Activated CD4-positive, CD25-positive, alpha-beta regulatory T cell treated with anti-CD3 and anti-CD28 coated beads, Interleukin-2, amount 50 U/mL, for 16 hours (primary cell): ENCODE results near the gene DNAI4.
"Not testable (repeated sequence)": the region's sequence is repeated elsewhere in the genome, so short reads cannot be mapped to it uniquely, and the experiment has no call there.

Experiments used
- DNase-seq: peaks from one replicate; pipeline ENCODE4 v3.0.0-alpha.2; 2020; ENCODE audit warnings: low read depth, low spot score

The DNAI4 gene

GRCh38 chr1:66924756-66925557, at the start of gene DNAI4, which contains the start of gene MIER1:
Gene DNAI4 (minus strand): TSS chr1:66924856. CDS start chr1:66924831, 25 bp downstream.
Gene MIER1 (plus strand): TSS chr1:66924990. CDS start chr1:66925029, 39 bp downstream.
- DNase-seq: peak; percentile 92

GRCh38 chr1:66968574-66968973, 43.9 kb upstream of the DNAI4 start:
- DNase-seq: no peak

GRCh38 chr1:66966188-66966873, 41.7 kb upstream of the DNAI4 start:
- not testable (repeated sequence) for DNase-seq

GRCh38 chr1:66957938-66958337, 33.3 kb upstream of the DNAI4 start:
- DNase-seq: no peak

- DNase-seq: no peak
Observed at GRCh38 chr1:66954208-66954607, 29.6 kb upstream of the DNAI4 start.

GRCh38 chr1:66951513-66951912, 26.9 kb upstream of the DNAI4 start:
- no peak for DNase-seq

- DNase-seq: no peak
Observed at GRCh38 chr1:66947267-66947666, 22.6 kb upstream of the DNAI4 start.

GRCh38 chr1:66945316-66945715, 20.7 kb upstream of the DNAI4 start:
- no peak for DNase-seq

GRCh38 chr1:66944330-66945274, 19.9 kb upstream of the DNAI4 start:
- DNase-seq: no peak

GRCh38 chr1:66943361-66943969, 18.8 kb upstream of the DNAI4 start:
- no peak for DNase-seq

- no peak for DNase-seq
Observed at GRCh38 chr1:66940981-66941380, 16.3 kb upstream of the DNAI4 start.

GRCh38 chr1:66938613-66939012, 14.0 kb upstream of the DNAI4 start:
- DNase-seq: no peak

- DNase-seq: no peak
Observed at GRCh38 chr1:66937529-66938234, 13.0 kb upstream of the DNAI4 start.

GRCh38 chr1:66933887-66934700, 9.4 kb upstream of the DNAI4 start:
- DNase-seq: no peak

GRCh38 chr1:66932291-66932690, 7.6 kb upstream of the DNAI4 start:
- no peak for DNase-seq

GRCh38 chr1:66931590-66931989, 6.9 kb upstream of the DNAI4 start:
- no peak for DNase-seq

GRCh38 chr1:66930823-66931174, 6.1 kb upstream of the DNAI4 start:
- no peak for DNase-seq

- DNase-seq: peak; percentile 88
Observed at GRCh38 chr1:66929999-66930822, 5.6 kb upstream of the DNAI4 start.

- no peak for DNase-seq
Observed at GRCh38 chr1:66929691-66929998, 5.0 kb upstream of the DNAI4 start.
